WTC11 (cell line): ENCODE measurements around the gene WSCD2. TPM values are rescaled to one million over a fixed set of nuclear protein-coding genes. Genes with fewer than 3 reads are reported as not detected.

Source experiments
- ATAC-seq: fragments of 200-7000 bp; cut with Tn5 transposase; 2 replicates; pipeline ENCODE4 v1.10.0; 2021; ENCODE audit warnings: mild to moderate bottlenecking, moderate library complexity
- CTCF ChIA-PET: fragments of 300-600 bp; sonication (Branson Sonifier 250); formaldehyde crosslinking; loops from one replicate; lab custom pipeline; 2021; ENCODE audit warnings: antibody characterized with exemption; lab: Charles Lee
- POLR2A ChIA-PET: fragments of 350-600 bp; sonication (Branson Sonifier 250); formaldehyde crosslinking; loops from one replicate; lab custom pipeline; 2021; ENCODE audit warnings: antibody characterized with exemption; lab: Charles Lee
- DNase-seq: peaks from one replicate; pipeline ENCODE4 v3.0.0; 2021; ENCODE audit warnings: low spot score
- H3K27ac Mint-ChIP-seq: 2 replicates; pipeline ENCODE4 v1.8.0; 2021; ENCODE audit warnings: mixed read lengths
- H3K27me3 Mint-ChIP-seq: 2 replicates; pipeline ENCODE4 v1.8.0; 2021; ENCODE audit warnings: low read depth, mild to moderate bottlenecking, moderate library complexity, mixed read lengths
- H3K36me3 Mint-ChIP-seq: 2 replicates; pipeline ENCODE4 v1.8.0; 2021; ENCODE audit warnings: mixed read lengths
- H3K4me1 Mint-ChIP-seq: 2 replicates; pipeline ENCODE4 v1.8.0; 2022; ENCODE audit warnings: mixed read lengths
- H3K4me3 Mint-ChIP-seq: 2 replicates; pipeline ENCODE4 v1.8.0; 2021; ENCODE audit warnings: mild to moderate bottlenecking, moderate library complexity, mixed read lengths
- H3K9me3 Mint-ChIP-seq: 2 replicates; pipeline ENCODE4 v1.8.0; 2021; ENCODE audit warnings: mixed read lengths
- ATF3 ChIP-seq: sonication (generic); formaldehyde crosslinking; conservative IDR thresholded peaks from 2 replicates; pipeline ENCODE4 v1.8.1; 2022; ENCODE audit warnings: mild to moderate bottlenecking, missing genetic modification reagents
- CBFB ChIP-seq: sonication (generic); formaldehyde crosslinking; IDR thresholded peaks from 2 replicates; pipeline ENCODE4 v1.8.1; 2022; ENCODE audit warnings: mild to moderate bottlenecking, low read depth, missing genetic modification reagents
- CREM ChIP-seq: sonication (generic); formaldehyde crosslinking; IDR thresholded peaks from 2 replicates; pipeline ENCODE4 v1.8.1; 2022; ENCODE audit warnings: mild to moderate bottlenecking, missing genetic modification reagents, moderate library complexity
- FOXP4 ChIP-seq: sonication (generic); formaldehyde crosslinking; IDR thresholded peaks from 2 replicates; pipeline ENCODE4 v1.8.0; 2022; ENCODE audit warnings: mild to moderate bottlenecking, missing genetic modification reagents
- HMGXB4 ChIP-seq: sonication (generic); formaldehyde crosslinking; IDR thresholded peaks from 2 replicates; pipeline ENCODE4 v1.8.1; 2023; ENCODE audit warnings: mild to moderate bottlenecking, moderate library complexity, missing genetic modification reagents
- NR1H2 ChIP-seq: sonication (generic); formaldehyde crosslinking; IDR thresholded peaks from 2 replicates; pipeline ENCODE4 v1.9.0; 2021; ENCODE audit warnings: mild to moderate bottlenecking, moderate library complexity, missing genetic modification reagents
- PRDM15 ChIP-seq: sonication (generic); formaldehyde crosslinking; IDR thresholded peaks from 2 replicates; pipeline ENCODE4 v1.8.0; 2022; ENCODE audit warnings: missing genetic modification reagents
- RELA ChIP-seq: sonication (generic); formaldehyde crosslinking; IDR thresholded peaks from 2 replicates; pipeline ENCODE4 v1.8.1; 2022; ENCODE audit warnings: missing genetic modification reagents, mild to moderate bottlenecking, borderline replicate concordance
- USF2 ChIP-seq: sonication (generic); formaldehyde crosslinking; IDR thresholded peaks from 2 replicates; pipeline ENCODE4 v1.8.1; 2023; ENCODE audit warnings: mild to moderate bottlenecking, missing genetic modification reagents, moderate library complexity
- ZMAT4 ChIP-seq: fragments of 250-450 bp; sonication (Bioruptor Pico); IDR thresholded peaks from 2 replicates; pipeline ENCODE4 v1.9.0; 2021; ENCODE audit warnings: mild to moderate bottlenecking
- ZNF138 ChIP-seq: sonication (generic); formaldehyde crosslinking; conservative IDR thresholded peaks from 2 replicates; pipeline ENCODE4 v1.8.1; 2022; ENCODE audit warnings: mild to moderate bottlenecking, moderate library complexity, missing genetic modification reagents
- ZNF263 ChIP-seq: sonication (generic); formaldehyde crosslinking; IDR thresholded peaks from 2 replicates; pipeline ENCODE4 v1.8.1; 2022; ENCODE audit warnings: low read depth, mild to moderate bottlenecking, moderate library complexity, missing genetic modification reagents
- ZNF416 ChIP-seq: fragments of 250-450 bp; sonication (Bioruptor Pico); IDR thresholded peaks from 2 replicates; pipeline ENCODE4 v1.9.0; 2021; ENCODE audit warnings: mild to moderate bottlenecking, inconsistent platforms
- ZNF425 ChIP-seq: fragments of 250-450 bp; sonication (Bioruptor Pico); conservative IDR thresholded peaks from 2 replicates; pipeline ENCODE4 v1.9.0; 2021; ENCODE audit warnings: mild to moderate bottlenecking
- ZNF671 ChIP-seq: fragments of 250-450 bp; sonication (Bioruptor Pico); IDR thresholded peaks from 2 replicates; pipeline ENCODE4 v1.8.0; 2021; ENCODE audit warnings: mild to moderate bottlenecking
- total RNA-seq: library from RNA; stranded (reverse); gene quantifications from 3 replicates; pipeline ENCODE4 v1.2.3, GENCODE V29; 2021
- TF ChIP-seq, protein P1 (sequence below): sonication (generic); formaldehyde crosslinking; IDR thresholded peaks from 2 replicates; pipeline ENCODE4 v1.8.1; 2022; ENCODE audit warnings: mild to moderate bottlenecking, moderate library complexity, missing genetic modification reagents

The WSCD2 gene
- total RNA-seq, 1 experiment from 2014 or later, result 1.1 TPM

DNA sequence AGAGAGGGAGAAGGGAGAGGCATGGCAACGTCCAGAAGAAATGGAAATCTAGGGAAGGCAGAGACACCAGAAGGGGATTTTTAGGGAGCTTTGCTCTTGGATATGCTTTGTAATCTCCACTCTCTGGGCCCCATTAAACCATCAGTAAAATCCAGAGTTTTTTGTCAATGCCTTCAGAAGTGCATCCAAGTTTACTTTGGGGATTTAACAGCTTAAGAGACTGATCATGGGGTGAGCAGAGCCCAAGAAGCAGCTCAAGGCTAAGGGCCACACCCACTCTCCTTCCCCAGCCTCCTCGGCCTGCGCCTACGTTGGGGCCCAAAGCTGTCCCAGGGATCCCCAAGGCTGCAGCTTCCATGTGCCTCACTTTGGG, 37.4 kb upstream of the WSCD2 start:
- POLR2A ChIA-PET, result no interaction called here
- H3K27me3 Mint-ChIP-seq, result peaks cover 7% of the 10 kb centered on the region
- peaks cover 19% of the 10 kb centered on the region for H3K4me1 Mint-ChIP-seq
- peaks cover 12% of the 10 kb centered on the region for H3K36me3 Mint-ChIP-seq
- H3K4me3 Mint-ChIP-seq, result no peak overlapping the region
- DNase-seq (no peak), ATAC-seq (no peak)
- CTCF ChIA-PET, result interaction anchor here (0.5 to 1.2 kb wide), 3 partner anchors 29 to 173 kb away, joined by 3 to 4 read pairs (median 3); no protein-coding TSS in a partner anchor
- H3K27ac Mint-ChIP-seq, result no peak overlapping the region
- H3K9me3 Mint-ChIP-seq, result peaks cover 29% of the 10 kb centered on the region
- TF ChIP-seq ZNF416 (CRISPR knock-in tag) (no peak), ZNF138 (no peak), NR1H2 (CRISPR knock-in tag) (no peak), PRDM15 (CRISPR knock-in tag) (no peak), CREM (CRISPR knock-in tag) (no peak)
- TF ChIP-seq, protein P1, sequence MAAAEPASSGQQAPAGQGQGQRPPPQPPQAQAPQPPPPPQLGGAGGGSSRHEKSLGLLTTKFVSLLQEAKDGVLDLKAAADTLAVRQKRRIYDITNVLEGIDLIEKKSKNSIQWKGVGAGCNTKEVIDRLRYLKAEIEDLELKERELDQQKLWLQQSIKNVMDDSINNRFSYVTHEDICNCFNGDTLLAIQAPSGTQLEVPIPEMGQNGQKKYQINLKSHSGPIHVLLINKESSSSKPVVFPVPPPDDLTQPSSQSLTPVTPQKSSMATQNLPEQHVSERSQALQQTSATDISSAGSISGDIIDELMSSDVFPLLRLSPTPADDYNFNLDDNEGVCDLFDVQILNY (CRISPR knock-in tag), result no peak

DNA sequence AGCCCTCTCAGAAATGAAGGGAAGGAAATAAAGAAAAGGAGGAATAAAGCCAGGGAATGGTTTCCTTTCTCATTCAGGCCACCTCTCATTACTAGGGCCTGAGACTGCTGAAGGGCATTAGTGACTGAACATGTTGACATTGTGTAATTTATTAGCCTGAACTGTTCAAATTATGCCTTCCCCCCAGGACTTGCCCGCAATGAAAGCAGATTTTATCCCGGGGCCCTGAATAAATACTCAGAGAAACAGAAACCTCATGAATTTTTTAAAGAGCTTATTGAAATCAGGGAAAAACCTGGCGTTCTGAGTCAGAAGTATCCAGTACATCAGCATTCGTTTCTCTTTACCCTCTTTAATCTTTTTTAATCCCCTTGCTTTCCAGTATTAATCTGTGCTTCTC, 35.9 kb upstream of the WSCD2 start:
- Mint-ChIP-seq H3K27me3 (peaks cover 7% of the 10 kb centered on the region), H3K4me3 (no peak overlapping the region), H3K4me1 (peaks cover 19% of the 10 kb centered on the region), H3K9me3 (peaks cover 14% of the 10 kb centered on the region), H3K27ac (no peak overlapping the region)
- TF ChIP-seq ZNF263 (CRISPR knock-in tag) (no peak), HMGXB4 (no peak), ZNF416 (CRISPR knock-in tag) (no peak), USF2 (CRISPR knock-in tag) (no peak), ZMAT4 (CRISPR knock-in tag) (no peak), CBFB (CRISPR knock-in tag) (no peak), ATF3 (CRISPR knock-in tag) (no peak), ZNF425 (CRISPR knock-in tag) (no peak), NR1H2 (CRISPR knock-in tag) (no peak), ZNF671 (CRISPR knock-in tag) (no peak), FOXP4 (CRISPR knock-in tag) (no peak), RELA (no peak)
- TF ChIP-seq, all 79 proteins: peak for 0
- ChIA-PET POLR2A (no interaction called here), CTCF (interaction anchor here (1.5 kb wide), 1 partner anchor 31 kb away, joined by 5 read pairs; no protein-coding TSS in a partner anchor)
- peaks cover 2% of the 10 kb centered on the region for H3K36me3 Mint-ChIP-seq
- no peak for ATAC-seq
- no peak for DNase-seq
